Large intestine (tissue), 3 donors: Measurements from ENCODE around the gene TYW1. TPM values are rescaled to one million over a fixed set of nuclear protein-coding genes. Genes with fewer than 3 reads are reported as not detected.
A peak's percentile ranks its signal among the peaks of the same experiment; 100 is the strongest.
"Not testable (repeated sequence)": the region's sequence is repeated elsewhere in the genome, so short reads cannot be mapped to it uniquely, and the experiment has no call there.

Experiments
- DNase-seq, 2 donors: peaks; one replicate each; pipeline versions ENCODE4 v3.0.0 to v3.0.0-alpha.2; 2013
- H3K27ac ChIP-seq: one replicate; pipeline ENCODE4 v1.5.1; 2013; ENCODE audit warnings: low read length
- H3K27me3 ChIP-seq: 2 replicates; pipeline ENCODE4 v1.6.1; 2013; ENCODE audit warnings: low read length; ENCODE audit not compliant: control insufficient read depth, insufficient read depth
- H3K36me3 ChIP-seq: 2 replicates; pipeline ENCODE4 v1.6.1; 2013; ENCODE audit warnings: low read length; ENCODE audit not compliant: control insufficient read depth, insufficient read depth
- H3K4me1 ChIP-seq: one replicate; pipeline ENCODE4 v1.6.1; 2013; ENCODE audit warnings: low read length; ENCODE audit not compliant: control insufficient read depth, insufficient read depth
- H3K4me3 ChIP-seq: one replicate; pipeline ENCODE4 v1.5.1; 2013; ENCODE audit warnings: low read length
- H3K9me3 ChIP-seq: one replicate; pipeline ENCODE4 v1.6.1; 2013; ENCODE audit warnings: mild to moderate bottlenecking, low read depth, low read length, moderate library complexity; ENCODE audit not compliant: control insufficient read depth
- WGBS: methylation state at CpG from one replicate; pipeline ENCODE4 v1.1.5; 2013; ENCODE audit warnings: low lambda C conversion rate; ENCODE audit not compliant: insufficient coverage; 5-methylcytosine and 5-hydroxymethylcytosine counted together
- polyA plus RNA-seq: library from polyadenylated mRNA; unstranded; fragments of 120-200 nt; gene quantifications from one replicate; pipeline ENCODE4 v1.2.1, GENCODE V29; 2013

The TYW1 gene
- polyA plus RNA-seq, 1 donor, result 20.0 TPM

DNA sequence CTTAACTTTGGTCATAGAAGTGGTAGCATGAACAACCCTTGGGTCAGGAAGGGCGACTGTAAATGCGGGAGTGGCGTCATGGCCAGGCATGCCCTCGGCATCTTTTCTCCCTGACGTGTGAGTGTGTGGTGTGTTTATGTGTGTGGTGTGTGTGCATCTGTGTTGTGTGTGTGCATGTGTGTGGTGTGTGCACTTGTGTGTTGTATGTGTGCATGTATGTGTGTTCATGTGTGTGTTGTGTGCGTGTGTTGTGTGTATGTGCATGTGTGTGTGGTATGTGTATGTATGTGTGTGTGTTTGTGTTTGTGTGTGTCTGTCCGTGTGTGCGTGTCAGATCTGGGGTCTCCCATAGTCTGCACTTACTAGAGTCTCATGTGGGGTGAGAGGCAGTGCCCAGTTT is 192.5 kb downstream of the TYW1 start:
- no CpG with 5 or more reads among the region's 8 CpGs for WGBS
- H3K4me1 ChIP-seq, H3K4me3 ChIP-seq, DNase-seq, H3K27ac ChIP-seq, H3K27me3 ChIP-seq, H3K36me3 ChIP-seq, H3K9me3 ChIP-seq: not testable (repeated sequence)

DNA sequence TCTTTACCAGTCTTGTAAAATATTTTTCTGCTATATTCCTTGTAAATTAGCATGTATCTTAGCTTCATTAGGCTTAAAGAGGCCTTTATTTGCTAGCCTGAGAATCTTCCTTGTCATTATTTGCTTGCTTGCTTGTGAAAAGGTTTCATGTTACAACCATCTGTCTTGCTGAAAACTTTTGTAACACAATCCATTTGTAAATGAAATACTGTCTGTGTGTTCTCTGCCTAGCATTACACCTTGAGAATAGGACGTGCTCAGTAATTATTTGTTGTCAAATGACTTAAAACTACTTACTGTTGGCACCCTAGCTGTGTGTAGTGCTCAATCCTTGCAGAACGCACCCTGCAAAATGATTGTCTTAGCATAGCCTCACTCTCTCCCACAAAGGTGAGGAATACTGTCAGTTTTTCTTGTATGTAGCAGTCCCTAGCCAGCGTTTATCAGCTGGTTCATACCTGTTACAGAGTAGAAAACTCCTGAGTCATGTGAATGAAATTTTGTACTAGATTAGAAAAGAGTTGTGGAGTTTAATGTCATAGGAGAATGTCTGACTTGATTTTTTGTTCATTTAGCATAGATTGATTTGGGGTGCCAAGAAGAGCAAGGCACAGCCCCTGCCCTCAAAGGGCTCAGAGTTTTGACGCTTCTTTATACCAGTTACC is 193.3 kb downstream of the TYW1 start:
- not testable (repeated sequence) for H3K27me3 ChIP-seq, H3K36me3 ChIP-seq, DNase-seq, H3K4me1 ChIP-seq, H3K4me3 ChIP-seq, H3K27ac ChIP-seq, H3K9me3 ChIP-seq
- no CpG with 5 or more reads among the region's 4 CpGs for WGBS

DNA sequence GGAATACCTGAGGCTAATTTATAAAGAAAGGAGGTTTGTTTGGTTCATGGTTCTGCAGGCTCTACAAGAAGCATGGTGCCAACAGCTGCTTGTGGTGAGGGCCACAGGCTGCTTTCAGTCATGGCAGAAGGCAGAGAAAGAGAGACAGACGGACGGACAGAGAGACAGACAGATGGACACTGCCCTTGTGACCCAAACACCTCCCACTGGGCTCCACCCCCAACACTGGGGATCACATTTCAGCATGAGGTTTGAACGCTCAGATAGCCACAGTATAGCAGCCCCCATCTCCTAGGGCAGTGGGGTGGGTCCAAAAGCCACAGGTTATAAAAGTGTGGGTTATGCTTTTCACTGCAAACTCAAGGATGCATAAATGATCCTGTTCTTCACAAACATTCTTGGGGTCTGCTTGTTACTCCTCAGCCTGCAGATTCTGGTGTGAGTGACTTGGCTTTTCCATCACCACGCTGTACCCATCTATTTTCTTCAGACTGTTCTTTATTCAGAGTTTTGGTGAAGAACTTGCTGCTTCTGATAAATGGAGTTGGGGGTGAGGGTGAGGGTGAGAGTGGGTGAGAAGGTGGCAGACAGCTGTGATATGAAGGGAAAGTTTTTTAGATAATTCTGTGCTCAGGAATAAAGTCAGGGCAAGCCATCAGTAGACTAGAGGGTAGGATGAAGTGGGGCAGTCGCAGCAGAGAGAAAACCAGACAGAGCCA is 194.5 kb downstream of the TYW1 start:
- H3K9me3 ChIP-seq, H3K27me3 ChIP-seq, H3K36me3 ChIP-seq, H3K4me3 ChIP-seq, H3K4me1 ChIP-seq, H3K27ac ChIP-seq, DNase-seq: not testable (repeated sequence)
- no CpG with 5 or more reads among the region's 5 CpGs for WGBS

DNA sequence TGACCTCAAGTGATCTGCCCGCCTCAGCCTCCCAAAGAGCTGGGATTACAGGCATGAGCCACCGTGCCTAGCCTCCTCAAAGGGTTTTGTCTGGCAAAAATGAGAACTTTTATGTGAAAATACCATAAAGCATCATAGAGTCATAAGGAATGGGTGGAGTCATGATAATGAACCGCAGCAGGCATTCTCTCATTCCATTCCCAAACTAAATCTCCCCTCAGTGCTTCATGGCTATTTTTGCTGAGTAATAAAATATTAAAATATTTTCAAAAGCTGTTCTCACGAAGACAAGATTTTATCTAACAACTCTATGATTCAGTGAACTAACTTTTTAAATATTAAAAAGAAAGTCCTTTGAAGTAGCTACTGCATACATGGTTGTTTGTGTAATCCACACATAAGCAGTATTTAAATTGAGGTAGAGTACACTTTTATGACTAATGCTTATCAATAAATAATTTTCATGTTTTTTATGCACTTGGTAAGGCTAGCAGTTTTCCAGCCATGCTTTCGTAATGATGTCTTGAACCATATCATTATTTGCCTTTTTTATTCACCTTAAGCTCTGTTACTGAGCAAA is 195.6 kb downstream of the TYW1 start:
- not testable (repeated sequence) for H3K27me3 ChIP-seq, H3K36me3 ChIP-seq, H3K9me3 ChIP-seq, H3K27ac ChIP-seq, DNase-seq, H3K4me1 ChIP-seq, H3K4me3 ChIP-seq
- whole genome bisulfite sequencing, result 92% methylated on average over 2 of the region's 5 CpGs

DNA sequence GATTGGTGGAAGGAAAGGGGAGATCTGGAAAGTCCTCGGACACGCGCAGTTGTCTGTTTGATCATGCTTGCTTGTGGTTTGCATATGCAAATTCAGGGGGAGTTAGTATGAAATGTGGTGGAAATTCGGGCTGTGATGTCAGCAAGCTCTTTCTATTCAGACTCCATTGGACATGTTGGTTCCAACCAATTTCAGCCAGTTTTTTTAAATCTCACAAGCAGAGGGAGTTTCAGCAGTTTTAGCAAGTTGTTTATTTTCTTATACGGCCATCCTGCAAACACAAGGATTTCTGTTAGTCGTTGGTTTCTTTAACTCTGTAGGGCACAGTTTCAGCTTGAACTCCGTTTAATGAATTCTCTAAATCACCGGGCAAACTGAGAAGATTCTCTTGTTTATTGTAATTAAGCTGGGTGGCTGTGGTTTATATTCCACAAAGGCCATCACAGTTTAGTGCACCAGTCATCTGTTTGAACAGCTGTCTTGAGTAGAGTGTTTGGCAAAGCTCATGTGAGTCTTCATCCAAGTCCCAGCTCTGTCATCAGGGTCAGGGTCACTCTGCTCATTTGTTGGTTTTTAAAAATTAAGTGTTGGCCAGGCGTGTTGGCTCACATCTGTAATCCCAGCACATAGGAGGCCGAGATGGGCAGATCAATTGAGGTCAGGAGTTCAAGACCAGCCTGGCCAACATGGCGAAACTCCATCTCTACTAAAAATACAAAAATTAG is 196.4 kb downstream of the TYW1 start:
- H3K27me3 ChIP-seq, H3K9me3 ChIP-seq, H3K36me3 ChIP-seq, H3K27ac ChIP-seq, H3K4me3 ChIP-seq, H3K4me1 ChIP-seq: not testable (repeated sequence)
- peak; percentile 9 to 13 for DNase-seq
- no CpG with 5 or more reads among the region's 11 CpGs for WGBS

DNA sequence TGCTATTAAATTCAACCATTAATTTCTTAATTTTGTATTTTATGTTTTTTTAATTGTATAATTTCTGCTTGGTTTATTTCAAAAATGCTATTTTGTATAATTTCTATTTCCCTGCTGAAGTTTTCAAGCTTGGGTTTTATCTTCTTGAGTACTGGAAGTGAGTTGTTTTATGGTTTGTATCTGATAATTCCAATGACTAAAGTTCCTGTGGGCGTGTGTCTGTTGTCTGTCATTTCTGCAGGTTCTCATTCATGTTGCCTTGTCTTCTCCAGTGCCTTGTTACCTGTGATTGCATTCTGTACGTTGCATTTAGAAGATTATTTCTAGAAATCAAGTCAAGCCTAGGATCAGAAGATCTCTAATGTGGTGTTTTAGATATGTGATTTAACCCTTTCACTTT is 199.5 kb downstream of the TYW1 start:
- not testable (repeated sequence) for H3K27me3 ChIP-seq, H3K9me3 ChIP-seq, H3K36me3 ChIP-seq, H3K4me3 ChIP-seq, DNase-seq, H3K4me1 ChIP-seq, H3K27ac ChIP-seq
- WGBS, result 100% methylated on average over 1 of the region's 2 CpGs

DNA sequence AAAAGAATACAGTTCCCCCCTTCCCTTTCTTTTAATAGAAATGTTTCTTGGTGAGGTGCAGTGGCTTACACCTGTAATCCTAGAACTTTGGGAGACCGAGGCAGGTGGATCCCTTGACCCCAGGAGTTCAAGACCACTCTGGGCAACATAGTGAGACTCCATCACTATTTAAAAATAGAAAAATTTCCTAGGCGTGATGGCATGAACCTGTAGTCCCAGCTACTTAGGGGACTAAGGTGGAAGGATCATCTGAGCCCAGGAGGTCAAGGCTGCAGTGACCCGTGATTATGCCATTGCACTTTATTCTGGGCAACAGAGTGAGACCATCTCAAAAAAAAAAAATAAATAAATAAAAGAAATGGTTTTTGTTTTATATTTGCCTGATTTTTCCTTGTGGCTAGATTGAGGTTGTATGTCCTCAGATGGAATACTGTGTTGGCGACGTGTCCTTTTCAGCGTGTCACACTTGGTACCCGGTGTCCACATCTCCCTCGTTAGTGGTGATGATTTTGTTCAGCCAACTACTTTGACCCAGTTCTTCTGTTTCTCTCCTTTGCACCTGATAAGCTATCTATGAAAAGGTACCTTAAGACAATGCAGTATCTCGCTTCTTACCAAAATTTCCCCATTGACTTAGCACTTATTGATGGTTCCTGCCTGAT is 202.4 kb downstream of the TYW1 start:
- not testable (repeated sequence) for H3K36me3 ChIP-seq
- WGBS, result no CpG with 5 or more reads among the region's 9 CpGs

DNA sequence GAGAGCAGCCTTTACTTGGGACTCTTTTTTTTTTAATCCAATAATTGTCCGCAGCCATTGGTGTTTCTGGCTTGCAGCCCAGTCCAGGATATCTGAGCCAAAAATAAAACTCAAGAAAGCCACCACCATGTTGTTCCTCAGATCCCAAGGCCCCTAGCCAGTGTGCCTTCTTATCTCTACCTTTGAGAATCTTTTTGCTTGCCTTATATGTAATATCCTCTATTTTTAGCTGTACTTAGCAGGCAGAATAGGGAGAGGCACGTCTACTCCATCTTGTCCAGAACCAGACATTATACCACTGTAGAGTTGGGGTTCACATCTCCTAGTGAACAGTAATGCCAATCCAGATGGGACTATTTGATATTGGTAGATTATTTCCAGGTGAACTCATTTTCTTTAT is 209.1 kb downstream of the TYW1 start:
- H3K36me3 ChIP-seq, H3K4me1 ChIP-seq, H3K4me3 ChIP-seq, H3K9me3 ChIP-seq, DNase-seq, H3K27ac ChIP-seq, H3K27me3 ChIP-seq: not testable (repeated sequence)
- WGBS, result no CpG with 5 or more reads among the region's 2 CpGs

More for the DNA sequence above, 202.4 kb downstream of the TYW1 start:
- H3K4me1 ChIP-seq, H3K4me3 ChIP-seq, H3K27me3 ChIP-seq, DNase-seq, H3K9me3 ChIP-seq, H3K27ac ChIP-seq: not testable (repeated sequence)

DNA sequence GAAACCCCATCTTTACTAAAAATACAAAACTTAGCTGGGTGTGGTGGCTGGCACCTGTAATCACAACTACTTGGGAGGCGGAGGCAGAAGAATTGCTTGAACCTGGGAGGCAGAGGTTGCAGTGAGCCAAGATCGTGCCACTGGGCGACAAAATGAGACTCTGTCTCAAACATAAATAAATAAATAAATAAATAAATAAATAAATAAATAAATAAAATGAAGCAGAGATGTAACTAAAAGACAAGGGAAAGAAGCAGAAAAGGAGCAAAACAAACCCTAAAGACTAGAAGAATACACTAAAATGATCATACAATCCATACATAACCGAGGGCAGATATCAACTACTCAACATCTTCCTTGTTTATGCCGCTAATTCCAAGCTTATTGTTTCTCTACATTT is 209.8 kb downstream of the TYW1 start:
- WGBS, result 100% methylated on average over 2 of the region's 5 CpGs
- no peaks in the 10 kb centered on the region for H3K9me3 ChIP-seq
- no peak overlapping the region for H3K4me3 ChIP-seq
- H3K27ac ChIP-seq, result no peak overlapping the region
- no peaks in the 10 kb centered on the region for H3K27me3 ChIP-seq
- peaks cover 8% of the 10 kb centered on the region for H3K36me3 ChIP-seq
- no peak for DNase-seq
- no peaks in the 10 kb centered on the region for H3K4me1 ChIP-seq

DNA sequence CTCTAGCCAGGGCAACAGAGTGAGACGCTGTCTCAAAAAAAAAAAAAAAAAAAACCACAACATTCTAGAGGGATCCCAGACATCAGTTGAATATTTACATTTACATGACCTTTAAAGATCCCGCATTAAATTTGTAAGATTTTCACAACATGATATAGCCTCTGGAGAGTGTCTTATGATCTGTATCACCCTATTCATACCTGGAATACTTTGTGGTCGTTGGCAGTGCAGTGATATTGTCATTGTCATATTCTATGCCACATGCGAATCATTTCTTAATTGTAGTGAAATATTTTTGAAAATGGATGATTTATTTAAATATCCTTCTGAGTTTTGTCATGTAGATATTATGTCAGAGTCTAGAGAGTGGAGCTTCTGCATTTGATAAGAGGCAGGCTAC is 212.0 kb downstream of the TYW1 start:
- H3K4me1 ChIP-seq, DNase-seq, H3K4me3 ChIP-seq, H3K36me3 ChIP-seq, H3K27me3 ChIP-seq, H3K9me3 ChIP-seq, H3K27ac ChIP-seq: not testable (repeated sequence)
- no CpG with 5 or more reads among the region's 4 CpGs for WGBS
